Keratinocyte (primary cell): ENCODE results near the gene PRUNE1. TPM values are rescaled to one million over a fixed set of nuclear protein-coding genes. Genes with fewer than 3 reads are reported as not detected.

Experiments used
- DNase-seq: peaks from one replicate; pipeline ENCODE4 v3.0.0-alpha.2; 2011; ENCODE audit warnings: low read depth, missing footprints, low spot score
- FAIRE-seq: peaks from 2 replicates; lab custom pipeline; 2011; peaks lifted over from hg19 to GRCh38; lab: Jason Lieb, UNC
- H2AFZ ChIP-seq: 2 replicates; pipeline ENCODE4 v1.6.0; 2012; ENCODE audit warnings: low read length, control low read depth, inconsistent platforms; ENCODE audit not compliant: control insufficient read depth
- H3K27ac ChIP-seq: 2 replicates; pipeline ENCODE4 v1.5.1; 2011; ENCODE audit warnings: low read length; ENCODE audit not compliant: control insufficient read depth, insufficient read depth
- H3K27me3 ChIP-seq: 3 replicates; pipeline ENCODE4 v1.6.0; 2011; ENCODE audit warnings: low read length; ENCODE audit not compliant: control insufficient read depth, insufficient read depth; ENCODE audit errors: extremely low read depth
- H3K36me3 ChIP-seq, 2 experiments: 2 replicates in 1 of 2; 3 replicates in 1 of 2; pipeline ENCODE4 v1.5.1; 2011; ENCODE audit warnings: low read length in 2 of 2, mild to moderate bottlenecking in 1 of 2; ENCODE audit not compliant: control insufficient read depth in 2 of 2, insufficient read depth in 2 of 2; ENCODE audit errors: extremely low read depth in 1 of 2
- H3K4me1 ChIP-seq: 3 replicates; pipeline ENCODE4 v1.5.1; 2011; ENCODE audit warnings: low read length; ENCODE audit not compliant: control insufficient read depth, insufficient read depth; ENCODE audit errors: extremely low read depth
- H3K4me2 ChIP-seq: 3 replicates; pipeline ENCODE4 v1.6.0; 2011; ENCODE audit warnings: low read depth, low read length; ENCODE audit not compliant: control insufficient read depth, insufficient read depth; ENCODE audit errors: extremely low read depth
- H3K4me3 ChIP-seq, 3 experiments: fragments of 200-600 bp in 1 of 3; sonication (generic) in 1 of 3; 2 replicates in 2 of 3; 3 replicates in 1 of 3; pipeline ENCODE4 v1.5.1; 2011 to 2016; ENCODE audit warnings: low read length in 3 of 3, mild to moderate bottlenecking in 3 of 3, control low read depth in 2 of 3, inconsistent platforms in 1 of 3, low read depth in 1 of 3, mixed read lengths in 1 of 3, mixed run types in 1 of 3, moderate library complexity in 1 of 3; ENCODE audit not compliant: control insufficient read depth in 2 of 3, insufficient read depth in 2 of 3; ENCODE audit errors: extremely low read depth in 1 of 3
- H3K79me2 ChIP-seq: 2 replicates; pipeline ENCODE4 v1.6.0; 2012; ENCODE audit warnings: low read length; ENCODE audit not compliant: control insufficient read depth, insufficient read depth
- H3K9ac ChIP-seq: 3 replicates; pipeline ENCODE4 v1.6.0; 2011; ENCODE audit warnings: low read length; ENCODE audit not compliant: control insufficient read depth, insufficient read depth; ENCODE audit errors: extremely low read depth
- H3K9me1 ChIP-seq: 3 replicates; pipeline ENCODE4 v1.6.0; 2011; ENCODE audit warnings: low read length; ENCODE audit not compliant: control insufficient read depth, insufficient read depth; ENCODE audit errors: extremely low read depth
- H3K9me3 ChIP-seq: 2 replicates; pipeline ENCODE4 v1.5.1; 2012; ENCODE audit warnings: low read depth, low read length; ENCODE audit not compliant: control insufficient read depth
- H4K20me1 ChIP-seq: 3 replicates; pipeline ENCODE4 v1.6.0; 2011; ENCODE audit warnings: low read length; ENCODE audit not compliant: control insufficient read depth, insufficient read depth; ENCODE audit errors: extremely low read depth
- CTCF ChIP-seq, 3 experiments: IDR thresholded peaks in 1 of 3; conservative IDR thresholded peaks in 1 of 3; optimal IDR thresholded peaks in 1 of 3; 2 replicates in 2 of 3; 3 replicates in 1 of 3; pipeline versions ENCODE3 to v1.5.1; 2011; ENCODE audit warnings: low read length in 3 of 3, mild to moderate bottlenecking in 3 of 3, moderate library complexity in 2 of 3, control low read depth in 1 of 3, inconsistent platforms in 1 of 3; ENCODE audit not compliant: insufficient read depth in 2 of 3; ENCODE audit errors: extremely low read depth in 1 of 3
- EZH2 ChIP-seq: IDR thresholded peaks from one replicate; pipeline ENCODE4 v1.6.1; 2012; ENCODE audit warnings: inconsistent platforms, mild to moderate bottlenecking, low read length, moderate library complexity
- dilution Hi-C: fragments of 300-500 bp; cut with MboI; formaldehyde crosslinking; loops from one replicate; pipeline ENCODE4 v1.7.0; 2020; ENCODE audit warnings: low sequenced_read_pairs; ENCODE audit not compliant: extremely low pct_ligation_motif_present
- polyA plus RNA-seq, 5 experiments: library from polyadenylated mRNA; depleted of rRNA in 3 of 5; stranded (reverse) in 3 of 5; stranded (forward) in 1 of 5; unstranded in 1 of 5; fragments of >200 nt; gene quantifications; 1 replicate in 1 of 5; 2 replicates in 3 of 5; 3 replicates in 1 of 5; pipeline versions ENCODE4 v1.2.1 to v1.2.3, GENCODE V29; 2011 to 2012; ENCODE audit warnings: missing spikeins in 2 of 5, low read depth in 1 of 5, low replicate concordance in 1 of 5

PRUNE1 gene
- polyA plus RNA-seq, 1 donor (not counting 4 experiments of a cell fraction or from before 2014, with no cell fraction given), result 15.4 TPM

- Histone ChIP-seq H3K4me1 (peaks cover 45% of the 10 kb centered on the region), H3K27ac (no peak overlapping the region), H2AFZ (no peak overlapping the region)
Measured at GRCh38 chr1:150976401-150976821, 31.8 kb upstream of the PRUNE1 start.

GRCh38 chr1:150976879-150977694 is 31.2 kb upstream of the PRUNE1 start:
- peak overlapping the region; percentile 89 for H3K4me2 ChIP-seq
- H3K27me3 ChIP-seq, result no peaks in the 10 kb centered on the region
- H3K27ac ChIP-seq, result peak overlapping the region; percentile 13
- no peaks in the 10 kb centered on the region for H4K20me1 ChIP-seq
- TF ChIP-seq CTCF (optimal IDR thresholded peaks at IDR 0.05 in 1 of 3, IDR thresholded peaks at IDR 0.05 in 1 of 3, conservative IDR thresholded peaks at IDR 0.05 in 1 of 3; ENCODE audit: extremely low read depth in 1 of 3, insufficient read depth in 2 of 3, low read length in 3 of 3) (no peak), EZH2 (no peak)
- peaks cover 21% of the 10 kb centered on the region for H3K79me2 ChIP-seq
- H3K4me1 ChIP-seq, result peaks cover 46% of the 10 kb centered on the region
- peak overlapping the region; percentile 50 for H2AFZ ChIP-seq
- DNase-seq (peak; percentile 75), FAIRE-seq (peak; percentile 74)
- no peaks in the 10 kb centered on the region for H3K9me3 ChIP-seq
- H3K4me3 ChIP-seq, result peak overlapping the region in 2 of 3 experiments; percentile 11 to 53
- H3K36me3 ChIP-seq, result peaks cover 0 to 10% of the 10 kb centered on the region in 2 experiments
- dilution Hi-C loops, result no loop called here
- no peak overlapping the region for H3K9ac ChIP-seq
- no peaks in the 10 kb centered on the region for H3K9me1 ChIP-seq

More at GRCh38 chr1:150976401-150976821, 31.8 kb upstream of the PRUNE1 start:
- no peaks in the 10 kb centered on the region for H3K27me3 ChIP-seq
- FAIRE-seq (no peak), DNase-seq (no peak)
- H3K9ac ChIP-seq, result no peak overlapping the region
- H3K9me1 ChIP-seq, result no peaks in the 10 kb centered on the region
- no peak overlapping the region for H3K4me3 ChIP-seq
- H3K79me2 ChIP-seq, result peaks cover 28% of the 10 kb centered on the region
- H3K36me3 ChIP-seq, result peaks cover 0 to 10% of the 10 kb centered on the region in 2 experiments
- no peaks in the 10 kb centered on the region for H4K20me1 ChIP-seq
- TF ChIP-seq CTCF (optimal IDR thresholded peaks at IDR 0.05 in 1 of 3, IDR thresholded peaks at IDR 0.05 in 1 of 3, conservative IDR thresholded peaks at IDR 0.05 in 1 of 3; ENCODE audit: extremely low read depth in 1 of 3, insufficient read depth in 2 of 3, low read length in 3 of 3), result no peak
- TF ChIP-seq EZH2, result no peak
- no peak overlapping the region for H3K4me2 ChIP-seq
- no peaks in the 10 kb centered on the region for H3K9me3 ChIP-seq
- dilution Hi-C loops, result no loop called here
